SK-N-SH (cell line): ENCODE results near the gene FABP3. TPM values are rescaled to one million over a fixed set of nuclear protein-coding genes. Genes with fewer than 3 reads are reported as not detected.

Experiments used
- CTCF ChIA-PET: fragments of 300-600, 350-600 bp; formaldehyde crosslinking; extraction: SDS; loops from one replicate; lab custom pipeline; 2021; lab: Yijun Ruan, JAX
- POLR2A ChIA-PET: fragments of 350-600 bp; sonication (Branson Sonifier 250); formaldehyde crosslinking; extraction: SDS; loops from one replicate; lab custom pipeline; 2020; ENCODE audit warnings: antibody characterized with exemption, inconsistent platforms; lab: Yijun Ruan, JAX
- DNase-seq: peaks from one replicate; pipeline ENCODE4 v3.0.0; 2012
- H2AFZ ChIP-seq: fragments of 200-600 bp; sonication (generic); 2 replicates; pipeline ENCODE4 v1.8.1; 2016; ENCODE audit warnings: antibody characterized with exemption, mild to moderate bottlenecking, low read depth
- H3F3A ChIP-seq: fragments of 200-600 bp; sonication (generic); replicated peaks from 2 replicates; pipeline ENCODE3; 2016; ENCODE audit warnings: antibody characterized with exemption, mild to moderate bottlenecking; ENCODE audit not compliant: insufficient read depth
- H3K27ac ChIP-seq, 2 experiments: fragments of 200-500 bp in 1 of 2; fragments of 200-600 bp in 1 of 2; sonication (Bioruptor generic) in 1 of 2; sonication (generic), shearing (Covaris generic) in 1 of 2; 2 replicates each; pipeline versions ENCODE4 v1.5.1 to v1.6.1; 2014 to 2016; ENCODE audit warnings: low read depth in 2 of 2, inconsistent platforms in 1 of 2, low read length in 1 of 2, mild to moderate bottlenecking in 1 of 2, mixed read lengths in 1 of 2
- H3K27me3 ChIP-seq: fragments of 200-600 bp; sonication (generic), shearing (Covaris generic); 2 replicates; pipeline ENCODE4 v1.6.1; 2016; ENCODE audit warnings: mixed run types; ENCODE audit not compliant: insufficient read depth
- H3K36me3 ChIP-seq, 2 experiments: fragments of 200-500 bp in 1 of 2; fragments of 200-600 bp in 1 of 2; sonication (Bioruptor generic) in 1 of 2; sonication (generic) in 1 of 2; replicated peaks in 1 of 2; 2 replicates each; pipeline versions ENCODE3 to v1.5.1; 2014 to 2016; ENCODE audit warnings: low read length in 1 of 2, mild to moderate bottlenecking in 1 of 2; ENCODE audit not compliant: insufficient read depth in 2 of 2, control insufficient read depth in 1 of 2
- H3K4me1 ChIP-seq, 2 experiments: fragments of 200-500 bp in 1 of 2; fragments of 200-600 bp in 1 of 2; sonication (Bioruptor generic) in 1 of 2; sonication (generic), shearing (Covaris generic) in 1 of 2; 2 replicates each; pipeline versions ENCODE4 v1.5.1 to v1.6.1; 2014 to 2016; ENCODE audit warnings: low read depth in 1 of 2, low read length in 1 of 2, mixed run types in 1 of 2; ENCODE audit not compliant: insufficient read depth in 2 of 2, control insufficient read depth in 1 of 2
- H3K4me2 ChIP-seq: fragments of 200-600 bp; sonication (generic), shearing (Covaris generic); 2 replicates; pipeline ENCODE4 v1.6.1; 2017; ENCODE audit warnings: mixed run types
- H3K4me3 ChIP-seq, 2 experiments: fragments of 200-500 bp in 1 of 2; fragments of 200-600 bp in 1 of 2; sonication (Bioruptor generic) in 1 of 2; sonication (generic), shearing (Covaris generic) in 1 of 2; 2 replicates each; pipeline versions ENCODE4 v1.5.1 to v1.8.1; 2014 to 2016; ENCODE audit warnings: low read depth in 2 of 2, inconsistent platforms in 1 of 2, low read length in 1 of 2, mild to moderate bottlenecking in 1 of 2, mixed read lengths in 1 of 2, moderate library complexity in 1 of 2
- H3K79me2 ChIP-seq: fragments of 200-600 bp; sonication (generic); 2 replicates; pipeline ENCODE4 v1.8.1; 2017; ENCODE audit warnings: mild to moderate bottlenecking; ENCODE audit not compliant: insufficient read depth
- H3K9ac ChIP-seq: fragments of 200-600 bp; sonication (generic); 2 replicates; pipeline ENCODE4 v1.6.1; 2017; ENCODE audit warnings: mixed run types
- H3K9me2 ChIP-seq: fragments of 200-600 bp; sonication (generic); 2 replicates; pipeline ENCODE4 v1.6.1; 2017; ENCODE audit warnings: mixed run types
- H3K9me3 ChIP-seq: fragments of 200-600 bp; sonication (generic); 2 replicates; pipeline ENCODE4 v1.6.1; 2017; ENCODE audit warnings: mixed run types, mild to moderate bottlenecking, moderate library complexity
- H4K20me1 ChIP-seq: fragments of 200-600 bp; sonication (generic); 2 replicates; pipeline ENCODE4 v1.6.1; 2017; ENCODE audit warnings: mild to moderate bottlenecking, mixed run types; ENCODE audit not compliant: insufficient read depth
- GABPA ChIP-seq: IDR thresholded peaks from 2 replicates; pipeline ENCODE4 v1.4.0; 2012; ENCODE audit warnings: low read depth, mild to moderate bottlenecking
- GATA2 ChIP-seq: sonication (generic); formaldehyde crosslinking; IDR thresholded peaks from 2 replicates; pipeline ENCODE4 v1.5.0; 2020; ENCODE audit warnings: mild to moderate bottlenecking, missing genetic modification reagents
- MEF2A ChIP-seq: IDR thresholded peaks from 2 replicates; pipeline ENCODE4 v1.4.0; 2012; ENCODE audit warnings: low read depth, borderline replicate concordance
- MXI1 ChIP-seq: IDR thresholded peaks from 2 replicates; pipeline ENCODE4 v1.6.1; 2012; ENCODE audit warnings: mild to moderate bottlenecking, low read depth, low read length, improper control_type of control experiment
- NFIC ChIP-seq: IDR thresholded peaks from 2 replicates; pipeline ENCODE4 v1.4.0; 2012; ENCODE audit warnings: borderline replicate concordance
- POLR2AphosphoS5 ChIP-seq: IDR thresholded peaks from 2 replicates; pipeline ENCODE4 v1.6.1; 2012; ENCODE audit warnings: low read depth, low read length
- RCOR1 ChIP-seq: fragments of 150-350 bp; IDR thresholded peaks from 2 replicates; pipeline ENCODE4 v1.6.1; 2017; ENCODE audit warnings: antibody characterized with exemption, low read length
- SMC3 ChIP-seq: IDR thresholded peaks from 2 replicates; pipeline ENCODE4 v1.6.1; 2012; ENCODE audit warnings: low read depth, low read length, improper control_type of control experiment
- TAF1 ChIP-seq: IDR thresholded peaks from 2 replicates; pipeline ENCODE4 v1.6.1; 2012; ENCODE audit warnings: low read depth, mild to moderate bottlenecking, low read length, moderate library complexity, borderline replicate concordance
- TCF12 ChIP-seq: IDR thresholded peaks from 2 replicates; pipeline ENCODE4 v1.4.0; 2012
- WGBS: methylation state at CpG from one replicate; pipeline ENCODE4 v1.1.6; 2017; ENCODE audit warnings: low lambda C conversion rate; 5-methylcytosine and 5-hydroxymethylcytosine counted together
- polyA plus RNA-seq, 3 experiments: library from polyadenylated mRNA; depleted of rRNA; stranded (reverse); fragments of >200 nt; gene quantifications; 2 replicates each; pipeline ENCODE4 v1.2.3, GENCODE V29; 2012
- TF ChIP-seq, protein P1 (sequence below): fragments of 150-350 bp; IDR thresholded peaks from 2 replicates; pipeline ENCODE4 v1.6.1; 2017; ENCODE audit warnings: antibody characterized with exemption, low read length, low read depth, borderline replicate concordance

FABP3 gene
- polyA plus RNA-seq, 1 of the 3 experiments (the other 2 are of a cell fraction): 0.08 TPM

DNA sequence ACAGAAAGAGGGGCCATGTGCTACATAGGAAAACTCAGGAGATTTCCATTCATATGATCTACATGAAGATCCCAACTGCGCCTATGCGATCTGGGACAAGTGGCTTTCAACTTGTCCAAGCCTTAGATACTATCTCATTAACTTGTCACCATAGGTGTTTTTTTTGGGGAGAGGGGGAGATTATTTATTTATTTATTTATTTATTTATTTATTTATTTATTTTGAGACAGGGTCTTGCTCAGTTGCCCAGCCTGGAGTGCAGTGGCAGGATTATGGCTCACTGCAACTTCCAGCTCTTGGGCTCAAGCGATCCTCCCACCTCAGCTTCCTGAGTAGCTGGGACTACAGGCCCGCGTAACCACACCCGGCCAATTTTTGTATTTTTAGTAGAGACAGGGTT lies 11.3 kb downstream of the FABP3 start:
- no peak for TF ChIP-seq POLR2AphosphoS5
- TF ChIP-seq RCOR1: no peak
- TF ChIP-seq TAF1: no peak
- TF ChIP-seq, all 33 proteins: peak for 0
- ChIA-PET CTCF (interaction anchor here (0.6 to 2.4 kb wide), 4 partner anchors 26 to 176 kb away, joined by 3 to 8 read pairs (median 4); no protein-coding TSS in a partner anchor), POLR2A (interaction anchor here (0.9 kb wide), 1 partner anchor 12 kb away, joined by 3 read pairs; the partner anchor contains the start of gene FABP3)

GRCh38 chr1:31356427-31356826 lies 16.4 kb downstream of the FABP3 start:
- TF ChIP-seq SMC3: no peak
- no peak for TF ChIP-seq MEF2A
- no peaks in the 10 kb centered on the region for H3K27me3 ChIP-seq
- CTCF ChIA-PET: no interaction called here
- no peak overlapping the region for H3K4me3 ChIP-seq
- H3F3A ChIP-seq: no peaks in the 10 kb centered on the region
- no peaks in the 10 kb centered on the region for H3K4me1 ChIP-seq
- no peak overlapping the region for H2AFZ ChIP-seq
- H3K9me2 ChIP-seq: no peaks in the 10 kb centered on the region
- no peak overlapping the region for H3K27ac ChIP-seq
- no peak for DNase-seq
- WGBS: 98% methylated on average over 2 of the region's 2 CpGs
- POLR2A ChIA-PET: no interaction called here
- no peak overlapping the region for H3K4me2 ChIP-seq
- peaks cover 17 to 30% of the 10 kb centered on the region in 2 experiments for H3K36me3 ChIP-seq
- no peak overlapping the region for H3K9ac ChIP-seq
- no peaks in the 10 kb centered on the region for H3K9me3 ChIP-seq
- H3K79me2 ChIP-seq: no peaks in the 10 kb centered on the region
- no peaks in the 10 kb centered on the region; the same call in 1 of the 2 replicates for H4K20me1 ChIP-seq

More for the DNA sequence above, 11.3 kb downstream of the FABP3 start:
- WGBS: 92% methylated on average over 6 of the region's 6 CpGs
- Histone ChIP-seq H2AFZ (no peak overlapping the region), H3K9me2 (no peaks in the 10 kb centered on the region), H3K9ac (no peak overlapping the region), H3K9me3 (no peaks in the 10 kb centered on the region), H3F3A (no peaks in the 10 kb centered on the region), H3K27me3 (no peaks in the 10 kb centered on the region), H3K27ac (no peak overlapping the region), H3K36me3 (peaks cover 4 to 20% of the 10 kb centered on the region in 2 experiments), H3K4me1 (no peaks in the 10 kb centered on the region), H3K4me2 (no peak overlapping the region), H4K20me1 (no peaks in the 10 kb centered on the region), H3K79me2 (no peaks in the 10 kb centered on the region), H3K4me3 (no peak overlapping the region)
- DNase-seq: no peak

DNA sequence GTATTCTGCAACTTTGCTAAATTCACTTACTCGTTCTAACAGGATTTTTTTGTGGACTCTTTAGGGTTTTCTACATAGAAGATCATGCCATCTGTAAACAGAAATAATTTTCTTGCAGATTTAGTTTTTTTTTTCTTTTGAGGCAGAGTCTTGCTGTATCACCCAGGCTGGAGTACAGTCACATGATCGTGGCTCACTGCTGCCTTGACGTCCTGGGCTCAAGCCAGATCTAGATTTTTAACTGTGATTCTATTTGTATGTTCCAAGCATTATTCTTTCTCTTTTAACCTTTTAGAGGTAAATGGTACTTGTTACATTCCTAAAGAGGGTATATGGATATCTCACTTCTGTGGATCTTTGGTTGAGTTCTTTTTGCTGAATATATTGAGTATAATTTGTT lies 18.6 kb downstream of the FABP3 start:
- H3K4me1 ChIP-seq: no peaks in the 10 kb centered on the region

More for the DNA sequence above, 18.6 kb downstream of the FABP3 start:
- ChIA-PET CTCF (interaction anchor here (1.4 kb wide), 1 partner anchor 40 kb away, joined by 4 read pairs; no protein-coding TSS in a partner anchor), POLR2A (no interaction called here)
- Histone ChIP-seq H4K20me1 (no peaks in the 10 kb centered on the region; the same call in 1 of the 2 replicates), H3K9me2 (no peaks in the 10 kb centered on the region), H3K9ac (no peak overlapping the region), H3K9me3 (no peaks in the 10 kb centered on the region), H2AFZ (no peak overlapping the region), H3K4me2 (no peak overlapping the region), H3K4me3 (no peak overlapping the region), H3K27me3 (no peaks in the 10 kb centered on the region), H3F3A (no peaks in the 10 kb centered on the region), H3K27ac (no peak overlapping the region), H3K79me2 (no peaks in the 10 kb centered on the region), H3K36me3 (peaks cover 21 to 38% of the 10 kb centered on the region in 2 experiments)
- TF ChIP-seq MXI1 (no peak), GABPA (no peak), NFIC (no peak), GATA2 (CRISPR knock-in tag) (no peak), TCF12 (no peak)
- TF ChIP-seq, protein P1, sequence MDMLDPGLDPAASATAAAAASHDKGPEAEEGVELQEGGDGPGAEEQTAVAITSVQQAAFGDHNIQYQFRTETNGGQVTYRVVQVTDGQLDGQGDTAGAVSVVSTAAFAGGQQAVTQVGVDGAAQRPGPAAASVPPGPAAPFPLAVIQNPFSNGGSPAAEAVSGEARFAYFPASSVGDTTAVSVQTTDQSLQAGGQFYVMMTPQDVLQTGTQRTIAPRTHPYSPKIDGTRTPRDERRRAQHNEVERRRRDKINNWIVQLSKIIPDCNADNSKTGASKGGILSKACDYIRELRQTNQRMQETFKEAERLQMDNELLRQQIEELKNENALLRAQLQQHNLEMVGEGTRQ: no peak
- 72% methylated on average over 3 of the region's 3 CpGs for WGBS
- no peak for DNase-seq
